Neural progenitor cell (in vitro differentiated cells): ENCODE measurements around the gene GP1BA. TPM values are rescaled to one million over a fixed set of nuclear protein-coding genes. Genes with fewer than 3 reads are reported as not detected.

ENCODE experiments used
- DNase-seq: peaks from one replicate; pipeline ENCODE4 v3.0.0-alpha.2; 2016; ENCODE audit warnings: low spot score
- H2AFZ ChIP-seq: fragments of 200-600 bp; sonication (generic); replicated peaks from 2 replicates; pipeline ENCODE4 v1.6.1; 2016; ENCODE audit warnings: antibody characterized with exemption
- H3F3A ChIP-seq: fragments of 200-600 bp; sonication (generic); 2 replicates; pipeline ENCODE4 v1.6.1; 2016; ENCODE audit warnings: antibody characterized with exemption, low read depth
- H3K27ac ChIP-seq: fragments of 200-600 bp; sonication (generic); 2 replicates; pipeline ENCODE4 v1.5.1; 2016; ENCODE audit warnings: mild to moderate bottlenecking
- H3K27me3 ChIP-seq: fragments of 200-600 bp; sonication (generic); 2 replicates; pipeline ENCODE4 v1.6.1; 2016; ENCODE audit warnings: mild to moderate bottlenecking, moderate library complexity
- H3K36me3 ChIP-seq: fragments of 200-600 bp; sonication (generic); 2 replicates; pipeline ENCODE4 v1.5.1; 2016
- H3K4me1 ChIP-seq: fragments of 200-600 bp; sonication (generic); 2 replicates; pipeline ENCODE4 v1.6.1; 2016; ENCODE audit warnings: mixed run types
- H3K4me2 ChIP-seq: fragments of 200-600 bp; sonication (generic); 2 replicates; pipeline ENCODE4 v1.6.1; 2016
- H3K4me3 ChIP-seq: fragments of 200-600 bp; sonication (generic); 2 replicates; pipeline ENCODE4 v1.5.1; 2016
- H3K79me2 ChIP-seq: fragments of 200-600 bp; sonication (generic); 2 replicates; pipeline ENCODE4 v1.6.1; 2016; ENCODE audit warnings: low read depth
- H3K9ac ChIP-seq: fragments of 200-600 bp; sonication (generic); 2 replicates; pipeline ENCODE4 v1.6.1; 2016
- H3K9me3 ChIP-seq: fragments of 200-600 bp; sonication (generic); 2 replicates; pipeline ENCODE4 v1.5.1; 2016; ENCODE audit warnings: low read depth
- H4K20me1 ChIP-seq: fragments of 200-600 bp; sonication (generic); 2 replicates; pipeline ENCODE4 v1.6.1; 2016; ENCODE audit warnings: low read depth
- H3K27ac Mint-ChIP-seq: 3 replicates; pipeline ENCODE4 v1.8.0; 2021; ENCODE audit warnings: mixed read lengths
- H3K27me3 Mint-ChIP-seq: 2 replicates; pipeline ENCODE4 v1.8.0; 2022; ENCODE audit warnings: low read depth, mild to moderate bottlenecking, inconsistent platforms, moderate library complexity, mixed read lengths; ENCODE audit not compliant: insufficient read depth
- H3K36me3 Mint-ChIP-seq: 3 replicates; pipeline ENCODE4 v1.8.0; 2021; ENCODE audit warnings: mixed read lengths
- H3K4me1 Mint-ChIP-seq: 3 replicates; pipeline ENCODE4 v1.8.0; 2021; ENCODE audit warnings: mixed read lengths
- H3K4me3 Mint-ChIP-seq: 3 replicates; pipeline ENCODE4 v1.8.0; 2021; ENCODE audit warnings: mild to moderate bottlenecking, moderate library complexity, mixed read lengths
- H3K9me3 Mint-ChIP-seq: 3 replicates; pipeline ENCODE4 v1.8.0; 2020; ENCODE audit warnings: mixed read lengths
- CTCF ChIP-seq: fragments of 200-600 bp; sonication (generic); IDR thresholded peaks from 2 replicates; pipeline ENCODE4 v1.5.1; 2017; ENCODE audit warnings: antibody characterized with exemption, mild to moderate bottlenecking
- EZH2 ChIP-seq: fragments of 200-600 bp; sonication (generic); IDR thresholded peaks from 2 replicates; pipeline ENCODE4 v1.6.1; 2017; ENCODE audit warnings: antibody characterized with exemption, mild to moderate bottlenecking, moderate library complexity
- EZH2phosphoT487 ChIP-seq: fragments of 200-600 bp; sonication (generic); IDR thresholded peaks from 2 replicates; pipeline ENCODE4 v1.6.1; 2017; ENCODE audit warnings: antibody characterized with exemption
- total RNA-seq: library from RNA; depleted of rRNA; stranded (reverse); fragments of >200 nt; gene quantifications from 2 replicates; pipeline ENCODE4 v1.2.3, GENCODE V29; 2015; ENCODE audit warnings: low replicate concordance

GP1BA gene
- total RNA-seq, 1 donor from 2014 or later: not detected

GRCh38 chr17:4960279-4960922, 28.3 kb downstream of the GP1BA start:
- no peaks in the 10 kb centered on the region for H3K9me3 ChIP-seq
- Mint-ChIP-seq H3K27ac (no peak overlapping the region), H3K9me3 (peaks cover 3% of the 10 kb centered on the region), H3K36me3 (peaks cover 33% of the 10 kb centered on the region), H3K4me1 (peaks cover 9% of the 10 kb centered on the region), H3K27me3 (peaks cover 5% of the 10 kb centered on the region), H3K4me3 (no peak overlapping the region)
- H3K36me3 ChIP-seq: no peaks in the 10 kb centered on the region
- TF ChIP-seq CTCF (no peak), EZH2 (no peak), EZH2phosphoT487 (no peak)
- H3K9ac ChIP-seq: no peak overlapping the region
- H3K27ac ChIP-seq: peak overlapping the region; percentile 20
- H3F3A ChIP-seq: peaks cover 14% of the 10 kb centered on the region
- H3K4me3 ChIP-seq: no peak overlapping the region
- no peaks in the 10 kb centered on the region for H4K20me1 ChIP-seq
- no peak for DNase-seq
- H2AFZ ChIP-seq: no peak overlapping the region
- no peaks in the 10 kb centered on the region for H3K27me3 ChIP-seq
- H3K4me1 ChIP-seq: peaks cover 6% of the 10 kb centered on the region
- no peak overlapping the region for H3K4me2 ChIP-seq
- peaks cover 10% of the 10 kb centered on the region for H3K79me2 ChIP-seq

GRCh38 chr17:4965311-4965986, 33.4 kb downstream of the GP1BA start:
- TF ChIP-seq EZH2: no peak
- TF ChIP-seq CTCF: no peak
- no peak for TF ChIP-seq EZH2phosphoT487
- H3K27ac Mint-ChIP-seq: no peak overlapping the region

GRCh38 chr17:4966844-4967538, 34.9 kb downstream of the GP1BA start:
- Histone ChIP-seq H3K9ac (peak overlapping the region; percentile 22), H3K9me3 (no peaks in the 10 kb centered on the region), H4K20me1 (peaks cover 24% of the 10 kb centered on the region), H3K79me2 (peaks cover 38% of the 10 kb centered on the region), H3K36me3 (no peaks in the 10 kb centered on the region), H3F3A (peaks cover 26% of the 10 kb centered on the region), H3K4me1 (peaks cover 14% of the 10 kb centered on the region), H3K4me3 (peak overlapping the region; percentile 65), H2AFZ (no peak overlapping the region), H3K27me3 (no peaks in the 10 kb centered on the region), H3K4me2 (peak overlapping the region; percentile 77), H3K27ac (peak overlapping the region; percentile 93)
- Mint-ChIP-seq H3K36me3 (peaks cover 20% of the 10 kb centered on the region), H3K27me3 (peaks cover 8% of the 10 kb centered on the region), H3K4me1 (peaks cover 31% of the 10 kb centered on the region), H3K27ac (no peak overlapping the region), H3K9me3 (peaks cover 7% of the 10 kb centered on the region), H3K4me3 (no peak overlapping the region)
- TF ChIP-seq CTCF: no peak
- no peak for TF ChIP-seq EZH2phosphoT487
- TF ChIP-seq EZH2: no peak
- DNase-seq: peak; percentile 99

More at GRCh38 chr17:4965311-4965986, 33.4 kb downstream of the GP1BA start:
- Histone ChIP-seq H4K20me1 (peaks cover 17% of the 10 kb centered on the region), H3K4me1 (peaks cover 19% of the 10 kb centered on the region), H3K27ac (no peak overlapping the region), H3K9ac (no peak overlapping the region), H3K79me2 (peaks cover 38% of the 10 kb centered on the region), H3K27me3 (no peaks in the 10 kb centered on the region), H2AFZ (no peak overlapping the region), H3F3A (peaks cover 32% of the 10 kb centered on the region), H3K4me2 (no peak overlapping the region), H3K4me3 (no peak overlapping the region), H3K9me3 (no peaks in the 10 kb centered on the region), H3K36me3 (no peaks in the 10 kb centered on the region)
- Mint-ChIP-seq H3K36me3 (peaks cover 20% of the 10 kb centered on the region), H3K4me1 (peaks cover 29% of the 10 kb centered on the region), H3K9me3 (peaks cover 7% of the 10 kb centered on the region), H3K4me3 (peak overlapping the region; percentile 65), H3K27me3 (peaks cover 8% of the 10 kb centered on the region)
- no peak for DNase-seq
